Panc1 (cell line): ENCODE measurements around the gene BMP2K. TPM values are rescaled to one million over a fixed set of nuclear protein-coding genes. Genes with fewer than 3 reads are reported as not detected.

ENCODE experiments used
- ATAC-seq: fragments of 200-7000 bp; cut with Tn5 transposase; 2 replicates; pipeline ENCODE4 v1.9.1; 2020; ENCODE audit warnings: mild to moderate bottlenecking, moderate library complexity
- BruUV-seq: library from RNA; stranded (reverse); fragments of 400-500 nt; replicated peaks from 2 replicates; lab custom pipeline; 2021; lab: Mats Ljungman, UMichigan
- CTCF ChIA-PET: fragments of 300-600 bp; sonication (Branson Sonifier 250); formaldehyde crosslinking; loops from one replicate; lab custom pipeline; 2022; ENCODE audit warnings: antibody characterized with exemption; lab: Charles Lee
- POLR2A ChIA-PET: fragments of 300-600 bp; sonication (Branson Sonifier 250); formaldehyde crosslinking; loops from one replicate; lab custom pipeline; 2022; ENCODE audit warnings: antibody characterized with exemption; lab: Charles Lee
- DNase-seq: peaks from one replicate; pipeline ENCODE4 v3.0.0-alpha.2; 2010; ENCODE audit warnings: low read depth, low spot score
- H3K27ac ChIP-seq: 2 replicates; pipeline ENCODE4 v1.5.1; 2011; ENCODE audit warnings: mild to moderate bottlenecking, low read length, inconsistent platforms
- H3K27me3 ChIP-seq: fragments of 200-500 bp; sonication (Bioruptor generic); 2 replicates; pipeline ENCODE4 v1.6.0; 2014; ENCODE audit warnings: low read length, inconsistent platforms; ENCODE audit not compliant: control insufficient read depth, insufficient read depth
- H3K36me3 ChIP-seq: fragments of 200-500 bp; sonication (Bioruptor generic); 2 replicates; pipeline ENCODE4 v1.5.1; 2014; ENCODE audit warnings: inconsistent platforms, mild to moderate bottlenecking, low read length, moderate library complexity; ENCODE audit not compliant: control insufficient read depth, insufficient read depth
- H3K4me1 ChIP-seq: 2 replicates; pipeline ENCODE4 v1.5.1; 2011; ENCODE audit warnings: inconsistent platforms, mild to moderate bottlenecking, low read length, moderate library complexity; ENCODE audit not compliant: control insufficient read depth, insufficient read depth
- H3K4me3 ChIP-seq, 2 experiments: 2 replicates each; pipeline ENCODE4 v1.5.1; 2011 to 2012; ENCODE audit warnings: low read depth in 2 of 2, low read length in 2 of 2, mild to moderate bottlenecking in 2 of 2, inconsistent platforms in 1 of 2, moderate library complexity in 1 of 2
- H3K9me3 ChIP-seq: fragments of 200-500 bp; sonication (Bioruptor generic); 2 replicates; pipeline ENCODE4 v1.5.1; 2014; ENCODE audit warnings: low read depth, mild to moderate bottlenecking, inconsistent platforms, low read length, moderate library complexity; ENCODE audit not compliant: control insufficient read depth, insufficient read depth
- POLR2AphosphoS5 ChIP-seq: IDR thresholded peaks from 2 replicates; pipeline ENCODE4 v1.6.1; 2012; ENCODE audit warnings: mild to moderate bottlenecking, low read depth, low read length, moderate library complexity
- REST ChIP-seq, 2 experiments: IDR thresholded peaks; 2 replicates each; pipeline ENCODE4 v1.6.1; 2011 to 2012; ENCODE audit warnings: low read depth in 2 of 2, control low read depth in 1 of 2, low read length in 1 of 2, mild to moderate bottlenecking in 1 of 2, moderate library complexity in 1 of 2; ENCODE audit not compliant: insufficient read depth in 1 of 2
- SIN3A ChIP-seq: IDR thresholded peaks from 2 replicates; pipeline ENCODE4 v1.6.1; 2012; ENCODE audit warnings: low read depth, mild to moderate bottlenecking, low read length, moderate library complexity, borderline replicate concordance; ENCODE audit not compliant: insufficient read depth
- TCF7L2 ChIP-seq: IDR thresholded peaks from 2 replicates; pipeline ENCODE4 v1.6.1; 2011; ENCODE audit warnings: mild to moderate bottlenecking, low read depth, low read length, inconsistent platforms
- in situ Hi-C: cut with HindIII; loops from 2 replicates; pipeline ENCODE4 v1.10.0; 2016; ENCODE audit warnings: low sequenced_read_pairs, low pct_unique_long_range_greater_than_20kb
- intact Hi-C: fragments of 100-400 bp; cut with micrococcal nuclease; formaldehyde crosslinking; loops from one replicate; pipeline ENCODE4 v1.10.0; 2022; ENCODE audit not compliant: unreplicated experiment
- total RNA-seq: library from RNA; stranded (reverse); gene quantifications from one replicate; pipeline ENCODE4 v1.2.1, GENCODE V29; 2021; ENCODE audit not compliant: unreplicated experiment
- TF ChIP-seq, protein P1 (sequence below): fragments of 450-650 bp; IDR thresholded peaks from 2 replicates; pipeline ENCODE4 v1.5.1; 2017; ENCODE audit warnings: mild to moderate bottlenecking

Gene BMP2K
- total RNA-seq, 1 experiment from 2014 or later = 23.3 TPM

GRCh38 chr4:78889955-78890354 is 113.8 kb downstream of the BMP2K start:
- no TSS peak for BruUV-seq
- Histone ChIP-seq H3K4me3 (no peak overlapping the region), H3K9me3 (no peaks in the 10 kb centered on the region), H3K27ac (no peak overlapping the region), H3K27me3 (no peaks in the 10 kb centered on the region), H3K36me3 (peaks cover 7% of the 10 kb centered on the region; the same call in 1 of the 2 replicates), H3K4me1 (no peaks in the 10 kb centered on the region)
- TF ChIP-seq REST (IDR thresholded peaks at IDR 0.05; ENCODE audit: insufficient read depth in 1 of 2, low read depth in 2 of 2, low read length in 1 of 2) (no peak), SIN3A (no peak), TCF7L2 (no peak), POLR2AphosphoS5 (no peak)
- TF ChIP-seq, protein P1, sequence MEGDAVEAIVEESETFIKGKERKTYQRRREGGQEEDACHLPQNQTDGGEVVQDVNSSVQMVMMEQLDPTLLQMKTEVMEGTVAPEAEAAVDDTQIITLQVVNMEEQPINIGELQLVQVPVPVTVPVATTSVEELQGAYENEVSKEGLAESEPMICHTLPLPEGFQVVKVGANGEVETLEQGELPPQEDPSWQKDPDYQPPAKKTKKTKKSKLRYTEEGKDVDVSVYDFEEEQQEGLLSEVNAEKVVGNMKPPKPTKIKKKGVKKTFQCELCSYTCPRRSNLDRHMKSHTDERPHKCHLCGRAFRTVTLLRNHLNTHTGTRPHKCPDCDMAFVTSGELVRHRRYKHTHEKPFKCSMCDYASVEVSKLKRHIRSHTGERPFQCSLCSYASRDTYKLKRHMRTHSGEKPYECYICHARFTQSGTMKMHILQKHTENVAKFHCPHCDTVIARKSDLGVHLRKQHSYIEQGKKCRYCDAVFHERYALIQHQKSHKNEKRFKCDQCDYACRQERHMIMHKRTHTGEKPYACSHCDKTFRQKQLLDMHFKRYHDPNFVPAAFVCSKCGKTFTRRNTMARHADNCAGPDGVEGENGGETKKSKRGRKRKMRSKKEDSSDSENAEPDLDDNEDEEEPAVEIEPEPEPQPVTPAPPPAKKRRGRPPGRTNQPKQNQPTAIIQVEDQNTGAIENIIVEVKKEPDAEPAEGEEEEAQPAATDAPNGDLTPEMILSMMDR = no peak
- CTCF ChIA-PET = interaction anchor here (0.7 kb wide), 1 partner anchor 323 kb away, joined by 3 read pairs; no protein-coding TSS in a partner anchor
- ATAC-seq (no peak), DNase-seq (no peak)
- in situ Hi-C loops (no loop called here), intact Hi-C loops (no loop called here)
- POLR2A ChIA-PET = no interaction called here

DNA sequence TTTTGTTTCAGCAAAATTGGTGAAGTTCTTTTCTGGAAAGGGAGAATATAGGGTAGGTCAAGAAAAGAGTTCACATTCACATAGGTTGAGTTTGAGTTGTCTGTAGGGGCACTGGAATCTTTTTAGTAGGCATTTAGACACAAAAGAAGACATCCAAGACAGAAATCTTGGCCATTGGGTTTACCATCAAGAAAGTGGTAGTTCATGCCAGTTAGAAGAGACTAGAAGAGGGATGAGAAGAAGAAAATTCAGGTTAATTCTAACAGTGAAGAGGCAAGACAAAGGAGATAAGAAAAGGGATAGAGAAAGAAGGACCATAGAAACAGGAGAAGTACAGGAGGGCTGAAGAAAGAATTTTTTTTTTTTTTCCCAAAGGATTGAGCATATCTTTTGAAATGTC is 123.2 kb downstream of the BMP2K start:
- Histone ChIP-seq H3K4me3 (no peak overlapping the region), H3K4me1 (no peaks in the 10 kb centered on the region), H3K36me3 (no peaks in the 10 kb centered on the region), H3K27ac (no peak overlapping the region), H3K27me3 (no peaks in the 10 kb centered on the region), H3K9me3 (no peaks in the 10 kb centered on the region)
- no peak for DNase-seq
- ATAC-seq = no peak
- POLR2A ChIA-PET = no interaction called here
- no TSS peak for BruUV-seq
- in situ Hi-C loops (no loop called here), intact Hi-C loops (no loop called here)
- CTCF ChIA-PET = no interaction called here
- TF ChIP-seq POLR2AphosphoS5 (no peak), REST (IDR thresholded peaks at IDR 0.05; ENCODE audit: insufficient read depth in 1 of 2, low read depth in 2 of 2, low read length in 1 of 2) (no peak), SIN3A (no peak), TCF7L2 (no peak)
- TF ChIP-seq, protein P1 = no peak
